CD4-positive, CD25-positive, alpha-beta regulatory T cell (primary cell): ENCODE measurements around the gene OR8G5. TPM values are rescaled to one million over a fixed set of nuclear protein-coding genes. Genes with fewer than 3 reads are reported as not detected.
"Not testable (repeated sequence)": the region's sequence is repeated elsewhere in the genome, so short reads cannot be mapped to it uniquely, and the experiment has no call there.

Experiments used
- ATAC-seq, 2 donors: fragments of 150-1000 bp; cut with Tn5 transposase; one replicate each; pipeline ENCODE4 v1.10.0; 2021; ENCODE audit warnings: low read depth in 2 of 2, moderate number of reproducible peaks in 2 of 2, moderate library complexity in 1 of 2
- DNase-seq, 3 donors: peaks; one replicate each; pipeline versions ENCODE4 v3.0.0 to v3.0.0-alpha.2; 2012 to 2022; ENCODE audit warnings: mixed read lengths in 1 of 3
- H3K27ac ChIP-seq: one replicate; pipeline ENCODE4 v1.7.0; 2013; ENCODE audit warnings: mild to moderate bottlenecking, low read length; ENCODE audit not compliant: insufficient read depth, poor library complexity, severe bottlenecking
- H3K27me3 ChIP-seq: one replicate; pipeline ENCODE4 v1.7.0; 2013; ENCODE audit warnings: low read length; ENCODE audit not compliant: control insufficient read depth, insufficient read depth
- H3K36me3 ChIP-seq: one replicate; pipeline ENCODE4 v1.7.0; 2013; ENCODE audit warnings: mild to moderate bottlenecking, low read length, moderate library complexity; ENCODE audit not compliant: control insufficient read depth, insufficient read depth
- H3K4me1 ChIP-seq: 2 replicates; pipeline ENCODE4 v1.7.0; 2013; ENCODE audit warnings: mild to moderate bottlenecking, low read length; ENCODE audit not compliant: insufficient read depth, control insufficient read depth, poor library complexity, severe bottlenecking
- H3K4me3 ChIP-seq: one replicate; pipeline ENCODE4 v1.7.0; 2013; ENCODE audit warnings: low read depth, mild to moderate bottlenecking, low read length, moderate library complexity
- H3K9me3 ChIP-seq, 2 experiments: 1 replicate in 1 of 2; 2 replicates in 1 of 2; pipeline ENCODE4 v1.7.0; 2013; ENCODE audit warnings: low read length in 2 of 2, mild to moderate bottlenecking in 1 of 2, moderate library complexity in 1 of 2; ENCODE audit not compliant: control insufficient read depth in 2 of 2
- H3K27ac Mint-ChIP-seq, 3 donors: one replicate each; pipeline ENCODE4 v1.8.0; 2020 to 2022; ENCODE audit warnings: mild to moderate bottlenecking in 3 of 3, mixed read lengths in 3 of 3, moderate library complexity in 2 of 3
- H3K27me3 Mint-ChIP-seq: one replicate; pipeline ENCODE4 v1.8.0; 2022; ENCODE audit warnings: mild to moderate bottlenecking, mixed read lengths
- H3K36me3 Mint-ChIP-seq: one replicate; pipeline ENCODE4 v1.8.0; 2020; ENCODE audit warnings: mixed read lengths
- H3K4me1 Mint-ChIP-seq, 4 donors: one replicate each; pipeline ENCODE4 v1.8.0; 2020 to 2022; ENCODE audit warnings: mixed read lengths in 4 of 4, mild to moderate bottlenecking in 1 of 4
- H3K4me3 Mint-ChIP-seq, 4 donors: one replicate each; pipeline ENCODE4 v1.8.0; 2020 to 2022; ENCODE audit warnings: mild to moderate bottlenecking in 4 of 4, mixed read lengths in 4 of 4, moderate library complexity in 3 of 4
- H3K9me3 Mint-ChIP-seq, 7 donors: one replicate each; pipeline ENCODE4 v1.8.0; 2020 to 2022; ENCODE audit warnings: mixed read lengths in 7 of 7, mild to moderate bottlenecking in 3 of 7, moderate library complexity in 2 of 7
- polyA plus RNA-seq, 4 donors: library from polyadenylated mRNA; unstranded; fragments of 300-500 nt; fragmentation: Illumina TruSeq; gene quantifications; one replicate each; pipeline ENCODE4 v1.2.3, GENCODE V29; 2021
- total RNA-seq: library from RNA; stranded (reverse); gene quantifications from one replicate; pipeline ENCODE4 v1.2.3, GENCODE V29; 2022

OR8G5 gene
- total and polyA plus RNA-seq, 5 donors from 2014 or later: not detected

GRCh38 chr11:124270886-124271285, 14.7 kb downstream of the OR8G5 start:
- not testable (repeated sequence) for ATAC-seq, H3K4me3 ChIP-seq

DNA sequence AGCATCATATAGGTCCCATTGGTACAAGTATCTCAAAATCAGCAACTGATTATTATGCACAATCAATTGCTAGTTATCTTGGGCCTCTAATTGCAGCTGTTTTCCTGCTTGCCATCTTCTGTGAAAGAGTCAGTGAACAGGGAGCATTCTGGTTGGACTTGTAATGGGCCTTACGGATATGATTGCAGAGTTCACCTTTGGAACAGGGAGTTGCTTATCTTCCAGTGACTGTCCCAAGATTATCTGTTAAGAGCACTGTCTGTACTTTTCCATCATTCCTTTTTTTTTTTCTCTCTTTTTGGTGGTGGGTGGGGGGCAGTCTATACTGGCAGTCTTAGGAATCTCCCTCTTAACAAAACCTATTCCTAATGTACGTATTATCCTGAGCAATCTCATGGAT, 17.8 kb downstream of the OR8G5 start:
- Mint-ChIP-seq H3K27ac (no peak overlapping the region), H3K27me3 (no peaks in the 10 kb centered on the region), H3K36me3 (no peaks in the 10 kb centered on the region), H3K9me3 (peaks cover 0 to 7% (median 0%) of the 10 kb centered on the region in 7 donors), H3K4me1 (no peaks in the 10 kb centered on the region), H3K4me3 (no peak overlapping the region)
- Histone ChIP-seq H3K27ac (no peak overlapping the region), H3K27me3 (no peaks in the 10 kb centered on the region), H3K4me1 (no peaks in the 10 kb centered on the region), H3K9me3 (no peaks in the 10 kb centered on the region), H3K4me3 (no peak overlapping the region), H3K36me3 (no peaks in the 10 kb centered on the region)
- ATAC-seq (no peak), DNase-seq (no peak)

More at GRCh38 chr11:124270886-124271285, 14.7 kb downstream of the OR8G5 start:
- H3K36me3 Mint-ChIP-seq, H3K4me3 Mint-ChIP-seq, H3K36me3 ChIP-seq, H3K4me1 Mint-ChIP-seq, H3K27ac Mint-ChIP-seq, H3K27ac ChIP-seq, H3K27me3 ChIP-seq, H3K27me3 Mint-ChIP-seq, H3K9me3 Mint-ChIP-seq, H3K9me3 ChIP-seq, H3K4me1 ChIP-seq, DNase-seq: not testable (repeated sequence)

GRCh38 chr11:124276081-124276480, 19.9 kb downstream of the OR8G5 start:
- no peaks in the 10 kb centered on the region for H3K4me1 Mint-ChIP-seq
- ATAC-seq (no peak), DNase-seq (no peak)
- Histone ChIP-seq H3K9me3 (no peaks in the 10 kb centered on the region), H3K4me1 (no peaks in the 10 kb centered on the region), H3K4me3 (no peak overlapping the region), H3K27ac (no peak overlapping the region), H3K36me3 (no peaks in the 10 kb centered on the region), H3K27me3 (no peaks in the 10 kb centered on the region)
- no peak overlapping the region for H3K27ac Mint-ChIP-seq
- H3K9me3 Mint-ChIP-seq: peaks cover 0 to 9% (median 4%) of the 10 kb centered on the region in 7 donors
- H3K36me3 Mint-ChIP-seq: no peaks in the 10 kb centered on the region
- no peak overlapping the region for H3K4me3 Mint-ChIP-seq
- no peaks in the 10 kb centered on the region for H3K27me3 Mint-ChIP-seq

GRCh38 chr11:124277207-124277606, 21.0 kb downstream of the OR8G5 start:
- no peak for DNase-seq
- no peaks in the 10 kb centered on the region for H3K27me3 ChIP-seq
- Mint-ChIP-seq H3K4me1 (no peaks in the 10 kb centered on the region), H3K27me3 (no peaks in the 10 kb centered on the region), H3K4me3 (no peak overlapping the region), H3K36me3 (no peaks in the 10 kb centered on the region), H3K9me3 (peaks cover 0 to 11% (median 4%) of the 10 kb centered on the region in 7 donors), H3K27ac (no peak overlapping the region)
- ATAC-seq: no peak
- H3K27ac ChIP-seq: no peak overlapping the region
- no peak overlapping the region for H3K4me3 ChIP-seq
- no peaks in the 10 kb centered on the region for H3K36me3 ChIP-seq
- no peaks in the 10 kb centered on the region for H3K4me1 ChIP-seq
- no peaks in the 10 kb centered on the region for H3K9me3 ChIP-seq

GRCh38 chr11:124277804-124278203, 21.6 kb downstream of the OR8G5 start:
- no peaks in the 10 kb centered on the region for H3K4me1 Mint-ChIP-seq
- no peak for DNase-seq
- Histone ChIP-seq H3K36me3 (no peaks in the 10 kb centered on the region), H3K4me3 (no peak overlapping the region), H3K4me1 (no peaks in the 10 kb centered on the region), H3K27ac (no peak overlapping the region), H3K9me3 (no peaks in the 10 kb centered on the region), H3K27me3 (no peaks in the 10 kb centered on the region)
- no peak for ATAC-seq
- H3K27ac Mint-ChIP-seq: no peak overlapping the region
- H3K4me3 Mint-ChIP-seq: no peak overlapping the region
- H3K27me3 Mint-ChIP-seq: no peaks in the 10 kb centered on the region
- peaks cover 0 to 11% (median 4%) of the 10 kb centered on the region in 7 donors for H3K9me3 Mint-ChIP-seq
- no peaks in the 10 kb centered on the region for H3K36me3 Mint-ChIP-seq

GRCh38 chr11:124278261-124278660, 22.1 kb downstream of the OR8G5 start:
- ATAC-seq (no peak), DNase-seq (no peak)
- no peaks in the 10 kb centered on the region for H3K9me3 ChIP-seq
- H3K36me3 Mint-ChIP-seq: no peaks in the 10 kb centered on the region
- no peaks in the 10 kb centered on the region for H3K36me3 ChIP-seq
- peaks cover 0 to 11% (median 4%) of the 10 kb centered on the region in 7 donors for H3K9me3 Mint-ChIP-seq
- no peaks in the 10 kb centered on the region for H3K27me3 Mint-ChIP-seq
- no peak overlapping the region for H3K27ac ChIP-seq
- no peak overlapping the region for H3K27ac Mint-ChIP-seq
- no peak overlapping the region for H3K4me3 Mint-ChIP-seq
- H3K4me3 ChIP-seq: no peak overlapping the region
- no peaks in the 10 kb centered on the region for H3K27me3 ChIP-seq
- no peaks in the 10 kb centered on the region for H3K4me1 ChIP-seq
- no peaks in the 10 kb centered on the region for H3K4me1 Mint-ChIP-seq

- Histone ChIP-seq H3K4me1 (no peaks in the 10 kb centered on the region), H3K9me3 (no peaks in the 10 kb centered on the region), H3K36me3 (no peaks in the 10 kb centered on the region), H3K4me3 (no peak overlapping the region), H3K27ac (no peak overlapping the region), H3K27me3 (no peaks in the 10 kb centered on the region)
- Mint-ChIP-seq H3K27me3 (no peaks in the 10 kb centered on the region), H3K9me3 (peaks cover 0 to 10% (median 5%) of the 10 kb centered on the region in 7 donors), H3K27ac (no peak overlapping the region), H3K4me1 (no peaks in the 10 kb centered on the region), H3K36me3 (no peaks in the 10 kb centered on the region), H3K4me3 (no peak overlapping the region)
- DNase-seq (no peak), ATAC-seq (no peak)
Observed at GRCh38 chr11:124285610-124286344, 29.6 kb downstream of the OR8G5 start.

- Mint-ChIP-seq H3K4me1 (no peaks in the 10 kb centered on the region), H3K4me3 (no peak overlapping the region), H3K9me3 (peaks cover 0 to 7% (median 3%) of the 10 kb centered on the region in 7 donors), H3K27ac (no peak overlapping the region), H3K27me3 (no peaks in the 10 kb centered on the region), H3K36me3 (no peaks in the 10 kb centered on the region)
- H3K9me3 ChIP-seq: no peaks in the 10 kb centered on the region
- ATAC-seq (no peak), DNase-seq (no peak)
- H3K36me3 ChIP-seq: no peaks in the 10 kb centered on the region
- no peak overlapping the region for H3K4me3 ChIP-seq
- no peak overlapping the region for H3K27ac ChIP-seq
- no peaks in the 10 kb centered on the region for H3K27me3 ChIP-seq
- H3K4me1 ChIP-seq: no peaks in the 10 kb centered on the region
Observed at GRCh38 chr11:124294687-124295086, 38.5 kb downstream of the OR8G5 start.
